Mesodermal cell (in vitro differentiated cells): ENCODE measurements around the gene ZNRF3.
"Not testable (repeated sequence)": the region's sequence is repeated elsewhere in the genome, so short reads cannot be mapped to it uniquely, and the experiment has no call there.

Experiments
- H3K27ac ChIP-seq: 2 replicates; pipeline ENCODE4 v1.7.0; 2013; ENCODE audit warnings: mild to moderate bottlenecking, low read depth, low read length, moderate library complexity; ENCODE audit not compliant: severe bottlenecking
- H3K36me3 ChIP-seq: 2 replicates; pipeline ENCODE4 v1.7.1; 2013; ENCODE audit warnings: mild to moderate bottlenecking, low read length, moderate library complexity; ENCODE audit not compliant: control insufficient read depth, insufficient read depth
- H3K4me1 ChIP-seq: one replicate; pipeline ENCODE4 v1.7.1; 2013; ENCODE audit warnings: mild to moderate bottlenecking, low read length; ENCODE audit not compliant: insufficient read depth, control insufficient read depth, poor library complexity, severe bottlenecking
- H3K4me3 ChIP-seq: 2 replicates; pipeline ENCODE4 v1.7.0; 2013; ENCODE audit warnings: low read length, control low read depth, mild to moderate bottlenecking; ENCODE audit not compliant: insufficient read depth, poor library complexity, severe bottlenecking; ENCODE audit errors: extremely low read depth
- H3K9me3 ChIP-seq: 2 replicates; pipeline ENCODE4 v1.7.1; 2013; ENCODE audit warnings: mild to moderate bottlenecking, low read length, moderate library complexity; ENCODE audit not compliant: control insufficient read depth
- WGBS, 2 experiments: methylation state at CpG; one replicate each; pipeline ENCODE4 v1.1.5; 2013; ENCODE audit warnings: missing lambda C conversion rate in 2 of 2; ENCODE audit not compliant: insufficient coverage in 2 of 2; 5-methylcytosine and 5-hydroxymethylcytosine counted together

ZNRF3 gene

GRCh38 chr22:28883917-28884746 is 760 bp downstream of the ZNRF3 start:
- WGBS, 2 experiments, result 0 to 1% methylated on average over 36 to 56 of the region's 78 CpGs
- peaks cover under 1% of the 10 kb centered on the region for H3K36me3 ChIP-seq
- H3K4me3 ChIP-seq, result peak overlapping the region; percentile 64
- no peak overlapping the region for H3K27ac ChIP-seq
- no peaks in the 10 kb centered on the region for H3K9me3 ChIP-seq
- H3K4me1 ChIP-seq, result peaks cover 5% of the 10 kb centered on the region

DNA sequence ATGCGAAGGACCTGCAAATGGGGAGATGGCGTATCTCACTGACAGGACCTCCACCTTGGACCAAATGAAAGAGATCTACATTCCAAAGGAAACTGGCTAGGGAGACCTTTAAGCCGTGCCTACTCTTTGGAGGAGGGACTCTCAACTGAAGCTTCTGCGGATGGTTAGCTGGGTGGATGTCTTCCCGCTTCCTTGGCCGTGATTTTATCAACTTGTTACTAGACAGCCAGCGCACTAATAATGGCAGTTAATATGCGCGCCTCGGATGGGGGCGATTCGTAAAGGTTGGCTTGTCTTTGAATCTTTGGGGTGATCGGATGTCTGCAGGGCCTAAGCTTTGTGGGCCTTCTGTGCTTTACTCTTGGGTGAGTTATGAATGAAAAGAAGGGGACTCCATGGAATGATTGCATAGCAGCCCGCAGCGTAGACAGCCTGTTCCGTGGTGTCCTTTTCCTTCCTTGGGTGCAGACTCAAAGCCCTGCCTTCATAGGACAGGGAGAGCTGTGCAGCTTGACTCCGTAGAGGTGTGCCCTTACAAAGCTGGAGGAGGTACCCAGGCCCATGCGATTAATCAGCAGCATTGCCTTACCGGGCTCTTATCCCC is 1.5 kb downstream of the ZNRF3 start:
- H3K36me3 ChIP-seq, result peaks cover 4% of the 10 kb centered on the region
- H3K4me1 ChIP-seq, result peaks cover 5% of the 10 kb centered on the region
- WGBS, 2 experiments, result 12 to 15% methylated on average over 12 to 19 of the region's 19 CpGs
- no peaks in the 10 kb centered on the region for H3K9me3 ChIP-seq
- peak overlapping the region; percentile 64 for H3K4me3 ChIP-seq
- H3K27ac ChIP-seq, result no peak overlapping the region

- 71 to 92% methylated on average over 2 of the region's 3 CpGs for WGBS, 2 experiments
- Histone ChIP-seq H3K27ac (no peak overlapping the region), H3K4me3 (no peak overlapping the region), H3K36me3 (peaks cover 4% of the 10 kb centered on the region), H3K9me3 (no peaks in the 10 kb centered on the region), H3K4me1 (peaks cover 5% of the 10 kb centered on the region)
Observed at GRCh38 chr22:28885939-28886338, 2.6 kb downstream of the ZNRF3 start.

- 98 to 100% methylated on average over 3 of the region's 4 CpGs for WGBS, 2 experiments
- H3K36me3 ChIP-seq, H3K4me3 ChIP-seq, H3K9me3 ChIP-seq, H3K4me1 ChIP-seq, H3K27ac ChIP-seq: not testable (repeated sequence)
Observed at GRCh38 chr22:28886679-28887078, 3.3 kb downstream of the ZNRF3 start.

DNA sequence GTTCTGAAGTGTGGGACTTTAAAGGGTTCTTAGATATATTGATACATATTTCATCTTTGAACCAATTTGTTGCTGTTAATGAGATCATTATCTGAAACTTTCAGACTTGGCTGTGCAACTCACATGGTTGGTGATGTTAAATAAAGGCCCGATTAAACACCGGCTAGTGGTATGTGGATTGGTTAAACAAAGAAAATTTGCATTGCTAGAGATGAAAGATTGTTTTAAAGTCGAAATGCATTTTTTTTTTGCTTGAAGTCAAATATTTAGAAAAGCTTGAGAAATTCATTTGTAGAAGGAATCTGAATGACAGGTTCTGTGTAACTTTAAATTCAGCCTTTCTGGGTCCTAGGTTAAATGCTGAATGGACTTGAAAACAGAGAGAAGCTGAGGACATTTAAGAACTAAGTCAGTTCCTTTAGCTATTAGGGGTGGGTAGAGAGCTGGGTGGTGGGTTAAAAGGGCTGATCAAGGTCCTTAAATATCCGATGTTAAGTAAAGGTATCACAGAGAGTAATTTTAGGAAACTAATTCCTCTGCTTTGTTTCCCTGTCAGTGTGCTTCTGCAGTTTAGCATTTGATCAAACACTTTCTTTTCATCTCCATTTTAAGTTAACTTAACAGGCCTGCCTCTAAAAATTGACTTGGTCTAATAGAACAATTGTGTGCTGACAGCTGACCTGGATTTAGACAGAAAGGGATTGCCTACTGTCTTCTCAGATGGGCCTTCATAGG is 4.5 kb downstream of the ZNRF3 start:
- no peaks in the 10 kb centered on the region for H3K9me3 ChIP-seq
- 59 to 79% methylated on average over 3 of the region's 4 CpGs for WGBS, 2 experiments
- H3K36me3 ChIP-seq, result peaks cover 4% of the 10 kb centered on the region
- H3K27ac ChIP-seq, result no peak overlapping the region
- H3K4me1 ChIP-seq, result peaks cover 5% of the 10 kb centered on the region
- H3K4me3 ChIP-seq, result no peak overlapping the region

DNA sequence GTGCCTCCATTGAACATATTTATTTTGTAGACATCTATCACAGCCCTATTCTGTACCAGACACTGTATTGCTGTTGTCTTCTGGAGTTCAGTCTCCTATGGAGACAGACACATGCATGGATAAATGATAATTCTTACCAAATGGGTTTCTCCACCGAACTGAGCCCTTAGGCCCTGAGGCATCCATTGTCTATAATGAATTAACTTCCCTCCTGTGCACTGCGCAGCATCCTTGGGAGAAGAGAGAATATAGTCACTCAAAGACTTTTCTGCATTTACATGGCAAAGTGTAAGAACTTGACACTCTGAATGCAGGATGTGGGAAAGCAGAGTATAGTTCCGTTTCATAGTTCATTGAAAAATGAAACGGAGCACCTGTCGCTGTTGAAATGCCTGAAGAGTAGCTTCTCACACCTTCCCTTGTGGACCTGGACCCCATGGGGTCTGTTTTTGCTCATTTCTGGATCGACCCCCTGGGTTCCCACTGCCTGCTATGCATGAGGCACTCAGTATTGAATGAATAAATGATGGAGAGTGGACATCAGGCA is 6.2 kb downstream of the ZNRF3 start:
- no peak overlapping the region for H3K4me3 ChIP-seq
- peaks cover 5% of the 10 kb centered on the region for H3K4me1 ChIP-seq
- no peaks in the 10 kb centered on the region for H3K9me3 ChIP-seq
- peaks cover 4% of the 10 kb centered on the region for H3K36me3 ChIP-seq
- H3K27ac ChIP-seq, result no peak overlapping the region
- WGBS, 2 experiments, result 98 to 100% methylated on average over 4 to 6 of the region's 6 CpGs

GRCh38 chr22:28891156-28891733 is 7.9 kb downstream of the ZNRF3 start:
- H3K4me3 ChIP-seq, result no peak overlapping the region
- no peaks in the 10 kb centered on the region for H3K4me1 ChIP-seq
- no peaks in the 10 kb centered on the region for H3K9me3 ChIP-seq
- no peak overlapping the region for H3K27ac ChIP-seq
- peaks cover 4% of the 10 kb centered on the region for H3K36me3 ChIP-seq
- WGBS, 2 experiments, result 88% methylated on average over 1 of the region's 2 CpGs; no CpG with 5 or more reads in 1 of the 2 experiments

DNA sequence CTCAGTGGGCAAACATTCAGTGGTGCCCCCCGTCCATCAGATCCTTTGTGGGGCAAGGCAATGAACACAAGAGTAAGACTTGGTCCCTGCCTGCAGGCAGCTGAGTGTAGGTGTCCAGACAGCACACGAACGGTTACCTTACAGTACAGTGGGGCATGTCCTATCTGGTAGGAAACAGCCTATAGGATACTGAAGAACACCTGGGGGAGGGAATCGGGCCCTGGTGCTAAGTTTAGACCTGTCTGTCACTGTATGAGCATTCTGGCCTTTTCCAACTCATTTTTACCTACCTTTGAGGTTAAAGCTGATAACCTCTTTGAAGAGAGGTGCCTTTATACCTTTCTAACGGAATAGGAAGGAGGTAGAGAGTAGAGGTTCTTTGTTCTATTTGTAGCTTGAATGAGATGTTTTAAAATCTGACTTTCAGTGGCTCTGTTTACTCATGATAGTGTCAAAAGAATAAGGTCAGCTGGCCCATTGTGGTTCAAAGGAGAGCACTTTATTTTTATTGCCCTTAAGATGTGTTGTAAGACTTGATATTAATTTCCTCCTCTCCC is 8.9 kb downstream of the ZNRF3 start:
- H3K27ac ChIP-seq, result no peak overlapping the region
- H3K4me1 ChIP-seq, result peaks cover 4% of the 10 kb centered on the region
- WGBS, 2 experiments, result 90 to 95% methylated on average over 2 to 4 of the region's 5 CpGs
- H3K36me3 ChIP-seq, result peaks cover 4% of the 10 kb centered on the region
- no peak overlapping the region for H3K4me3 ChIP-seq
- no peaks in the 10 kb centered on the region for H3K9me3 ChIP-seq

DNA sequence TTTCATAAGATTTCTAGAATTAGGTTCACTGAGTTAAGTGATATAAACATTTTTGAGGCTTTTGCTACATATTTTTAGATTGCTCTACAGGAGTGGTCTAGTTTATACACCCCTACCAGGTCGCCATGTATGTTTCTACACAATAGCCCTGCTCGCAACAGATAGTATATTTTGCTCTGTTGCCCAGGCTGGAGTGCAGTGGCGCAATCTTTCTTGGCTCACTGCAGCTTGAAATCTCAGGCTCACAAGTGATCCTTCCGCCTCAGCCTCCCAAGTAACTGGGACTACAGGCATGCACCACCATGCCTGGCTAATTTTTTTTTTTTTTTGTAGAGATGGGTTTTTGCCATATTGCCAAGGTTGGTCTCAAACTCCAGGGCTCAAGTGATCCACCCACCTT is 10.4 kb downstream of the ZNRF3 start:
- H3K4me1 ChIP-seq, result peaks cover 14% of the 10 kb centered on the region
- H3K36me3 ChIP-seq, result peaks cover 4% of the 10 kb centered on the region
- H3K9me3 ChIP-seq, result no peaks in the 10 kb centered on the region
- H3K4me3 ChIP-seq, result no peak overlapping the region
- 95 to 97% methylated on average over 3 to 4 of the region's 4 CpGs for WGBS, 2 experiments
- H3K27ac ChIP-seq, result no peak overlapping the region

DNA sequence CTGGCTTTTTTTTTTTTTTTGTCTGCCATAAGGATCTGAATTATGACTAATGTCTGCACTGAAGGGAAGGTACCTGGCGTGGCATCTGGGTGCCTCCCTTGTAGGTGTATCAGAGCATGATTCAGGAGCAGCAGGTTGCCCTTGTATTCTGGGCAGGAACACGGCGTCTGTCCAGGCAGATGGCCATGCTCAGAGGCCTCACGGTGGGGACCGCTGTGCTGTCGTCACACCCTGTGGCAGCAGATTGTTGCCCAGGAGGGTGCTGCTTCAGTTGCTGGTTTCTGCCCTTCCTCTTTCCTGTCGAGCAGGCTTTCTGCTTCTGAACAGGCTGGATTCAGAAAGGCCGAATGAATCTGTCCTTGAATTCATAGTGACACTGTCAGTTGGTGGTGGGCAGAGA is 11.0 kb downstream of the ZNRF3 start:
- Histone ChIP-seq H3K4me3 (no peak overlapping the region), H3K27ac (no peak overlapping the region), H3K4me1 (peaks cover 14% of the 10 kb centered on the region), H3K36me3 (peaks cover 2% of the 10 kb centered on the region), H3K9me3 (no peaks in the 10 kb centered on the region)
- 72 to 84% methylated on average over 7 to 8 of the region's 8 CpGs for WGBS, 2 experiments
